Kidney (tissue), 14 donors: ENCODE measurements around the gene SOX5. TPM values are rescaled to one million over a fixed set of nuclear protein-coding genes. Genes with fewer than 3 reads are reported as not detected.

Experiments used
- DNase-seq, 5 donors: peaks; one replicate each; pipeline ENCODE4 v3.0.0-alpha.2; 2013 to 2020
- FAIRE-seq: peaks from 2 replicates; lab custom pipeline; 2012; peaks lifted over from hg19 to GRCh38; lab: Jason Lieb, UNC
- H3K27ac ChIP-seq, 2 donors: one replicate each; pipeline ENCODE4 v1.7.0; 2013; ENCODE audit warnings: low read depth in 2 of 2, low read length in 2 of 2, inconsistent platforms in 1 of 2
- H3K27me3 ChIP-seq: one replicate; pipeline ENCODE4 v1.7.1; 2013; ENCODE audit warnings: low read length, inconsistent platforms; ENCODE audit not compliant: control insufficient read depth, insufficient read depth
- H3K36me3 ChIP-seq, 3 donors: one replicate each; pipeline versions ENCODE4 v1.7.0 to v1.7.1; 2013; ENCODE audit warnings: low read length in 3 of 3, control low read depth in 1 of 3, inconsistent platforms in 1 of 3; ENCODE audit not compliant: insufficient read depth in 3 of 3, control insufficient read depth in 2 of 3
- H3K4me1 ChIP-seq, 3 donors: one replicate each; pipeline versions ENCODE4 v1.7.0 to v1.7.1; 2013; ENCODE audit warnings: low read length in 3 of 3, inconsistent platforms in 1 of 3, low read depth in 1 of 3; ENCODE audit not compliant: control insufficient read depth in 2 of 3, insufficient read depth in 2 of 3
- H3K4me3 ChIP-seq, 3 donors: one replicate each; pipeline versions ENCODE4 v1.7.0 to v1.8.1; 2013; ENCODE audit warnings: low read length in 3 of 3, control low read depth in 1 of 3, inconsistent platforms in 1 of 3
- H3K9ac ChIP-seq, 3 donors: one replicate each; pipeline versions ENCODE4 v1.7.0 to v1.7.1; 2013; ENCODE audit warnings: low read length in 3 of 3, control low read depth in 1 of 3, inconsistent platforms in 1 of 3
- H3K9me3 ChIP-seq, 3 donors: one replicate each; pipeline versions ENCODE4 v1.7.0 to v1.7.1; 2013; ENCODE audit warnings: low read length in 3 of 3, control low read depth in 1 of 3, inconsistent platforms in 1 of 3; ENCODE audit not compliant: control insufficient read depth in 2 of 3, insufficient read depth in 1 of 3
- intact Hi-C: fragments of 100-400 bp; cut with DNase I; formaldehyde crosslinking; loops from one replicate; pipeline ENCODE4 v1.11.1; 2022
- polyA plus RNA-seq: library from polyadenylated mRNA; stranded (reverse); fragments of 350-450 nt; fragmentation: Illumina TruSeq; extraction: RNeasy Lipid Tissue Mini Kit (QIAGEN cat#74804); gene quantifications from one replicate; pipeline ENCODE4 v1.2.3, GENCODE V29; 2014; ENCODE audit warnings: low read depth, low replicate concordance; ENCODE audit not compliant: insufficient read depth
- total RNA-seq: library from RNA; stranded (reverse); fragmentation: NEBNext Ultra II Directional; extraction: Animal tissue kit (Norgen Biotek cat#: 25700); gene quantifications from one replicate; pipeline ENCODE4 v1.2.1, GENCODE V29; 2021
- TF ChIP-seq, protein P1 (sequence below): IDR thresholded peaks from 3 replicates; pipeline ENCODE4 v1.5.1; 2012; ENCODE audit warnings: mild to moderate bottlenecking, moderate library complexity, borderline replicate concordance; ENCODE audit not compliant: insufficient read depth; ENCODE audit errors: extremely low read depth
- donor health status: control.
- donor health status: control.
- donor health status: control.
- donor health status: control.
- donor health status: control.
- donor health status: DM: yes; HTN: yes; CAD: no.
- donor health status: Normal renal cell carcinoma (clear cell type).

SOX5 gene
- total and polyA plus RNA-seq, 2 donors from 2014 or later: 0.54 to 10.8 TPM

DNA sequence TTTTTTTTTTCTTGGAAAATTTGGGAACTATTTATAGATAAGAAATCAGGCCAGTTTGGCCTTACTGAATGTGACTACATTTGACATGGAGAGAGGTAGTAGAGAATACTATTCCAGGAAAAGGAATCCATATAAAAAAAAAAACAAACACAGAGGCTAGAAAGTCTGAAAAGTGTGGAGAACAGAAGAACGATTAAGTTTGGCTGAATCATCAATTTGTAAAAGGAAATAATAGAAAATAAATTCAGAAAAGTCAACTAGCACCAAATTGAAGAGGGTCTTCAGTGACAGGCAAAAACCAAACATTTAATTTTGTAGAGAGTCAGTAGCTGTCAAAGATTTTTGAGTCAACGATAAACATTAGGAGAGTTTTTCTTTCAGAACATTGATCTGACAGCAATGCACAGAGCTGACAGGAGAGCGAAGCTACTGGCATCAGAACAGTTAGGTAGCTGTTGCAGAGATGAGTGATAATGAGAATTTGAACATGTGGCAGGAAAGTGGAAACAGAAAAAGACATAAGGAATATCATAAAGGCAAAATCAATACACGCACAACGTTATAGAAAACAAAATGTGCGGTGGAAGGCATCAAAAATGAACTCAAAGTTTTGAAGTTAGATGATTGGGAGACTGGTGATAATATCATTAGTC, 241.2 kb downstream of the SOX5 start:
- TF ChIP-seq, protein P1, sequence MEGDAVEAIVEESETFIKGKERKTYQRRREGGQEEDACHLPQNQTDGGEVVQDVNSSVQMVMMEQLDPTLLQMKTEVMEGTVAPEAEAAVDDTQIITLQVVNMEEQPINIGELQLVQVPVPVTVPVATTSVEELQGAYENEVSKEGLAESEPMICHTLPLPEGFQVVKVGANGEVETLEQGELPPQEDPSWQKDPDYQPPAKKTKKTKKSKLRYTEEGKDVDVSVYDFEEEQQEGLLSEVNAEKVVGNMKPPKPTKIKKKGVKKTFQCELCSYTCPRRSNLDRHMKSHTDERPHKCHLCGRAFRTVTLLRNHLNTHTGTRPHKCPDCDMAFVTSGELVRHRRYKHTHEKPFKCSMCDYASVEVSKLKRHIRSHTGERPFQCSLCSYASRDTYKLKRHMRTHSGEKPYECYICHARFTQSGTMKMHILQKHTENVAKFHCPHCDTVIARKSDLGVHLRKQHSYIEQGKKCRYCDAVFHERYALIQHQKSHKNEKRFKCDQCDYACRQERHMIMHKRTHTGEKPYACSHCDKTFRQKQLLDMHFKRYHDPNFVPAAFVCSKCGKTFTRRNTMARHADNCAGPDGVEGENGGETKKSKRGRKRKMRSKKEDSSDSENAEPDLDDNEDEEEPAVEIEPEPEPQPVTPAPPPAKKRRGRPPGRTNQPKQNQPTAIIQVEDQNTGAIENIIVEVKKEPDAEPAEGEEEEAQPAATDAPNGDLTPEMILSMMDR: no peak
- Histone ChIP-seq H3K27me3 (no peaks in the 10 kb centered on the region), H3K9ac (no peak overlapping the region), H3K9me3 (no peaks in the 10 kb centered on the region), H3K4me3 (no peak overlapping the region), H3K4me1 (no peaks in the 10 kb centered on the region), H3K27ac (no peak overlapping the region), H3K36me3 (no peaks in the 10 kb centered on the region)
- DNase-seq: no peak
- intact Hi-C loops: no loop called here
- FAIRE-seq: no peak

DNA sequence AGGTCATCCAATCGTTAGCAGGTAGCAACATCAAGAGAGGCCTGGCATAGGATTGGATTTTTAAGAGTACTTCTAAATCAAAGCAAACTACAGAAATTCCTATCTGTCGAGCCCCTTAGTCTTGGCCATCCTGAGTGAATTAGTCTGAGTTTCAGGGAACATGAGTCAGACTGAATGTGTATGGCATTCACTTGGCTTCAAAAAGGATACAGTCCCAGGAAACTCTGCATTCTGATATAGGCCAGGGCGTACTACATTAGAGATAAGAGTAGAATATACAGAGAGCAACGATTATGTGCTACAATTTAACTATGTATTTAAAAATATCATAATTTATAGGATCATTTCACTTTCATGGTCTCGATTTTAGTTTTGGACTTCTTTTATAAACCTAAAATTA, 242.2 kb downstream of the SOX5 start:
- H3K9ac ChIP-seq: no peak overlapping the region
- no peaks in the 10 kb centered on the region for H3K4me1 ChIP-seq
- no peak for FAIRE-seq
- no peak overlapping the region for H3K27ac ChIP-seq
- no peaks in the 10 kb centered on the region for H3K36me3 ChIP-seq
- no peak for DNase-seq
- H3K9me3 ChIP-seq: no peaks in the 10 kb centered on the region
- no peaks in the 10 kb centered on the region for H3K27me3 ChIP-seq
- intact Hi-C loops: no loop called here
- TF ChIP-seq, protein P1: no peak
- H3K4me3 ChIP-seq: no peak overlapping the region

DNA sequence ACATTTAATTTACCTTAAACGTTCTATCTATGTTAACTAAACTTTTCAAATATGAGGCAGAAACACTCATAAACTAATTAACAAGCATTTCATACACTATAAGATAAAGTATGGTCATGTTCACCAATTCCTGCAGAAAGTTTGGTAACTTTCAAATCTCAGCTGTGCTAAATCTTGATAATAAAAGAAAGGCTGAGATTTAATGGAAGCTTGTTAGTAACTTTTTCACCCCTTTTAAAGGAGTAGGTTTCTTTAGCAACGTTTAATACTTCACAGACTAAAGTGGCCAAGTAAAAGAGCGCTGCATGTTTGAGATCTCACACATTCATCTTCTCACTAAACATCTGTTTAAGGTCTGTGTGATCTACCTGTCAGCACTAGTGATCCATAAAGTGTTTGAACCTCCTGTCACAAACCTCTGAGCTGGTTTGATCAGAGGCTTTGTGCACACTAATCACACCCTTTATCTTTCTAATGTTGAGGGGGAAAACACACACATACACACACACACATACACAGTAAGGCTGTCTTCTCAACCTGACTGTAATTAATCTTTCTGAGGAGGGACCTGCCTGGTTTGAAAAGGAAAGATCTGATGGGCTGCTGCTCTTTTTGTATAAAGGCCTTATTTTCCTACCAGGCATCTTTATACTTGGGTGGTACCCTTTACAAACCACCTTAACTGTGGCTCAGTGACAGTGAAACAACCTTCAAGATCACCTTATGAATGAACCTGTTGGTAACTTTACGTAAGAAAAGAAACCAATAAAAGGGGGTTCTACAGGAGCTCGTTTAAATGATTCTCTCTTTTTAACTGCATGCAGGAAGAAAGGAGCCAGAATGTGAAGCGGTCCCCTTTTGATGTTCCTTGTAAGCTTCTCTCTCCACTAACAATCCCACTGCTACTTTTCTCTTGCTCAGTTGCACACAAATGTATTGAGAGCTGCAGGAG, 244.2 kb downstream of the SOX5 start:
- peak in 1 of 5 donors; percentile 5 for DNase-seq
- H3K4me1 ChIP-seq: no peaks in the 10 kb centered on the region
- intact Hi-C loops: no loop called here
- TF ChIP-seq, protein P1: no peak
- no peak overlapping the region for H3K4me3 ChIP-seq
- FAIRE-seq: no peak
- H3K9me3 ChIP-seq: no peaks in the 10 kb centered on the region
- no peak overlapping the region for H3K9ac ChIP-seq
- no peaks in the 10 kb centered on the region for H3K36me3 ChIP-seq
- no peak overlapping the region for H3K27ac ChIP-seq
- no peaks in the 10 kb centered on the region for H3K27me3 ChIP-seq
